SH-SY5Y (cell line): ENCODE measurements around the gene C16orf89.

Experiments used
- GATA2 ChIP-seq: IDR thresholded peaks from 2 replicates; pipeline ENCODE4 v1.6.1; 2011; ENCODE audit warnings: mild to moderate bottlenecking, low read depth, low read length
- GATA3 ChIP-seq: IDR thresholded peaks from 2 replicates; pipeline ENCODE4 v1.6.1; 2011; ENCODE audit warnings: low read depth, mild to moderate bottlenecking, low read length, moderate library complexity

- TF ChIP-seq GATA2 = no peak
- TF ChIP-seq GATA3 = no peak
Measured at GRCh38 chr16:5077304-5077703, 11.5 kb upstream of the C16orf89 start.
